OCI-LY1 (cell line): ENCODE data around the gene SPIC.

ENCODE experiments used
- H2AFZ ChIP-seq: fragments of 200-600 bp; sonication (generic), shearing (Covaris generic); 2 replicates; pipeline ENCODE4 v1.6.0; 2014; ENCODE audit warnings: antibody characterized with exemption, mild to moderate bottlenecking, low read length
- H3F3A ChIP-seq: fragments of 200-600 bp; sonication (generic), shearing (Covaris generic); 2 replicates; pipeline ENCODE4 v1.6.0; 2014; ENCODE audit warnings: mild to moderate bottlenecking, antibody characterized with exemption, low read length, moderate library complexity; ENCODE audit not compliant: insufficient read depth
- H3K27ac ChIP-seq: fragments of 200-600 bp; sonication (generic); 2 replicates; pipeline ENCODE4 v1.5.1; 2014; ENCODE audit warnings: low read length, mixed run types, mild to moderate bottlenecking, low read depth; ENCODE audit not compliant: poor library complexity, severe bottlenecking
- H3K27me3 ChIP-seq: fragments of 200-600 bp; sonication (generic); 2 replicates; pipeline ENCODE4 v1.6.0; 2014; ENCODE audit warnings: antibody characterized with exemption, mild to moderate bottlenecking, low read length, moderate library complexity; ENCODE audit not compliant: insufficient read depth
- H3K36me3 ChIP-seq: fragments of 200-600 bp; sonication (generic); 2 replicates; pipeline ENCODE4 v1.6.1; 2014; ENCODE audit warnings: mild to moderate bottlenecking, antibody characterized with exemption, low read length, moderate library complexity, mixed read lengths; ENCODE audit not compliant: insufficient read depth
- H3K4me1 ChIP-seq: fragments of 200-600 bp; sonication (generic); 2 replicates; pipeline ENCODE4 v1.5.1; 2014; ENCODE audit warnings: mild to moderate bottlenecking, low read length, moderate library complexity; ENCODE audit not compliant: insufficient read depth, severe bottlenecking
- H3K4me2 ChIP-seq: fragments of 200-600 bp; sonication (generic), shearing (Covaris generic); 2 replicates; pipeline ENCODE4 v1.6.1; 2014; ENCODE audit warnings: low read length
- H3K4me3 ChIP-seq: fragments of 200-600 bp; sonication (generic); 2 replicates; pipeline ENCODE4 v1.5.1; 2014; ENCODE audit warnings: low read length, low read depth, mild to moderate bottlenecking, mixed read lengths; ENCODE audit not compliant: poor library complexity, severe bottlenecking
- H3K79me2 ChIP-seq: fragments of 200-600 bp; shearing (Covaris generic); 2 replicates; pipeline ENCODE4 v1.6.1; 2016; ENCODE audit warnings: mixed run types, low read length, mixed read lengths; ENCODE audit not compliant: insufficient read depth
- H3K9ac ChIP-seq: fragments of 200-600 bp; sonication (generic), shearing (Covaris generic); 2 replicates; pipeline ENCODE4 v1.6.1; 2014; ENCODE audit warnings: mild to moderate bottlenecking, low read length, mixed read lengths
- H3K9me2 ChIP-seq: fragments of 200-600 bp; sonication (generic), shearing (Covaris generic); 2 replicates; pipeline ENCODE4 v1.6.1; 2014; ENCODE audit warnings: low read depth, mild to moderate bottlenecking, low read length, mixed read lengths
- H3K9me3 ChIP-seq: fragments of 200-600 bp; shearing (Covaris generic); 2 replicates; pipeline ENCODE4 v1.6.1; 2014; ENCODE audit warnings: low read length, mixed read lengths
- H4K20me1 ChIP-seq: fragments of 200-600 bp; sonication (generic), shearing (Covaris generic); 2 replicates; pipeline ENCODE4 v1.6.0; 2016; ENCODE audit warnings: mild to moderate bottlenecking, low read length; ENCODE audit not compliant: insufficient read depth
- EZH2 ChIP-seq: fragments of 200-600 bp; sonication (generic), shearing (Covaris generic); IDR thresholded peaks from 2 replicates; pipeline ENCODE4 v1.8.0; 2017; ENCODE audit warnings: borderline replicate concordance, mixed run types, mild to moderate bottlenecking, antibody characterized with exemption, low read length, moderate library complexity, mixed read lengths
- TF ChIP-seq, protein P1 (sequence below): fragments of 200-600 bp; sonication (generic), shearing (Covaris generic); IDR thresholded peaks from 2 replicates; pipeline ENCODE4 v1.5.1; 2017; ENCODE audit warnings: mild to moderate bottlenecking, antibody characterized with exemption, low read length, moderate library complexity, mixed read lengths

The SPIC gene

DNA sequence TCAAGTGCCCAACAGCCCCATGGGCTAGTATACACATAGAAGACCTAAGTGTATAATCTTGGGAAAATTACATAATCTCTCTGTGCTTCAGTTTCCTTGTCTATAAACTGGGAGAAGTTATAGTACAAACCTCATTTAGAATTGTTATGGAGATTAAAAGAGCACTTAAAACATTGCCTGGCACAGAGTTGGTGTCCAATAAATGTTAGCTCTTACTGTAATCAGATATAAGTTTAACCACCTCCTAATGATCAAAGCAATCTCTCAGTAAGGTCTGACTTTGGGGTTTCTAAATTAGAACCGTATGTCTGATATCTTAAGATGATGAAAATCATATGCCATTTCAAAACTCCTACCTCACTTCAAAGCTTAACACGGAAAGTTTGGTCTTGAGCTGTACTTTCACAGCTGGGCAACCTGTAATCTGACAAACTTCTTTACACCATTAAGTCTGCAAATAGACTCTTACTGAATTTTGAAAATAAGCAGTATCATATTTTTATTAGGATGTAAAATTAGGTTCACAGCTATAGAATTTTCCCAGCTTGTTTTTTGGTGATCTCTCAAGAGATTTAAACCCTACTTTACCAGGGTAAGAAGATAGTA is 61.0 kb downstream of the SPIC start:
- Histone ChIP-seq H3K27me3 (no peaks in the 10 kb centered on the region), H3K9me2 (no peaks in the 10 kb centered on the region), H3K27ac (no peak overlapping the region), H3K36me3 (no peaks in the 10 kb centered on the region), H3K4me3 (no peak overlapping the region), H3K4me1 (no peaks in the 10 kb centered on the region), H3K79me2 (no peaks in the 10 kb centered on the region), H3K9me3 (no peaks in the 10 kb centered on the region), H3K4me2 (no peak overlapping the region), H3K9ac (no peak overlapping the region), H2AFZ (no peak overlapping the region), H4K20me1 (no peaks in the 10 kb centered on the region), H3F3A (no peaks in the 10 kb centered on the region)
- TF ChIP-seq, protein P1, sequence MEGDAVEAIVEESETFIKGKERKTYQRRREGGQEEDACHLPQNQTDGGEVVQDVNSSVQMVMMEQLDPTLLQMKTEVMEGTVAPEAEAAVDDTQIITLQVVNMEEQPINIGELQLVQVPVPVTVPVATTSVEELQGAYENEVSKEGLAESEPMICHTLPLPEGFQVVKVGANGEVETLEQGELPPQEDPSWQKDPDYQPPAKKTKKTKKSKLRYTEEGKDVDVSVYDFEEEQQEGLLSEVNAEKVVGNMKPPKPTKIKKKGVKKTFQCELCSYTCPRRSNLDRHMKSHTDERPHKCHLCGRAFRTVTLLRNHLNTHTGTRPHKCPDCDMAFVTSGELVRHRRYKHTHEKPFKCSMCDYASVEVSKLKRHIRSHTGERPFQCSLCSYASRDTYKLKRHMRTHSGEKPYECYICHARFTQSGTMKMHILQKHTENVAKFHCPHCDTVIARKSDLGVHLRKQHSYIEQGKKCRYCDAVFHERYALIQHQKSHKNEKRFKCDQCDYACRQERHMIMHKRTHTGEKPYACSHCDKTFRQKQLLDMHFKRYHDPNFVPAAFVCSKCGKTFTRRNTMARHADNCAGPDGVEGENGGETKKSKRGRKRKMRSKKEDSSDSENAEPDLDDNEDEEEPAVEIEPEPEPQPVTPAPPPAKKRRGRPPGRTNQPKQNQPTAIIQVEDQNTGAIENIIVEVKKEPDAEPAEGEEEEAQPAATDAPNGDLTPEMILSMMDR = no peak
- TF ChIP-seq EZH2 = no peak
